T-helper 2 cell treated with Interferon-gamma antibody and Interleukin-4, amounts not matched to agents 100 ng/mL and 5 ng/mL, for 36 hours (primary cell): Measurements from ENCODE around the gene RIPPLY3. TPM values are rescaled to one million over a fixed set of nuclear protein-coding genes. Genes with fewer than 3 reads are reported as not detected.

Experiments used
- intact Hi-C: fragments of 100-400 bp; cut with micrococcal nuclease; formaldehyde crosslinking; loops from one replicate; pipeline ENCODE4 v1.15.1; 2023
- total RNA-seq: library from RNA; stranded (reverse); gene quantifications from 2 replicates; pipeline ENCODE4 v1.2.3, GENCODE V29; 2022

RIPPLY3 gene
- 0.09 TPM in 1 of 2 replicates, not detected in the other for total RNA-seq

- intact Hi-C loops: loop anchor here (5.0 kb wide), 1 partner anchor 294 kb away; no protein-coding TSS in a partner anchor
Measured at GRCh38 chr21:37006486-37007291, at the start of gene RIPPLY3. TSS of gene RIPPLY3 (plus strand) at chr21:37006702. CDS start at chr21:37006773, 71 bp downstream.

DNA sequence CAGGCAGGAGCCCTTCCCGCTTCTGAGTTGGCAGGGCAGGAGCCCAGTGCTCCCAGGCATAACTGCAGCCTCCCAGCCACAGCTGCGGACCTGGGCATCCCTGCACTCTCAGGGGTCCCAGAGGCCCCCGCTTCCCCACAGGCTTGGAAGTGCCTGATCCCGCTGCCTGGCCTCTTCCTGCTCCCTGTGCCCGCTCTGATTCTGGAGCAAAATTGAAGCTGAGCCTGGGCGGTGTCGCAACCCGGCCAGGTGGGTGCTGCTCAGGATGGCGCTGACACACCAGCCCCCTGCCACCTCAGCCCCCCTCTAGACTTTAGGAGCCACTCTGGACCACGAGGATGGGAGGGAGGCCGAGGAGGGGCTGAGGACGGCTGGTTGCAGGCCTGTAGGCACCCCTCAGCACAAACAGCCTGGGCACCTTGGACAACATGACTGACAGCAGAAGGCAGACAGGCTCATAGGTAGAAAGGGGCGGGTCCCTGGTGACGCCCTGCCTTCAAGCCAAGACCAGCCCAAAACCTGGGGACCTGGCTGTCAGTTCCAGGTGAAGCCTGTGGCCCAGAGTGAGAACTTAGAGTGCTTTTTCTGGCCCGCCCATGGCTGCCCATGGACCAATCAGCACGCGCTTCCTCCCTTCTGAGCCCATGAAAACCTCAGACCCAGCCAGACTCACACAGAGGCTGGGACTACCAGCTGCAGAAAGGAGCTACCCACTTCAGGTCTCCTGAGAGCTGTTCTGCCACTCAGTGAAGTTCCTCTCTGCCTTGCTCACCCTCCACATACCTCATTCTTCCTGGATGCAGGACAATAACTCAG is 47.3 kb upstream of the RIPPLY3 start:
- intact Hi-C loops: no loop called here

- intact Hi-C loops: no loop called here
Measured at GRCh38 chr21:36960676-36961284, 45.7 kb upstream of the RIPPLY3 start.

- intact Hi-C loops: no loop called here
Measured at GRCh38 chr21:36962098-36962780, 44.3 kb upstream of the RIPPLY3 start.

- intact Hi-C loops: no loop called here
Measured at GRCh38 chr21:36964398-36964797, 42.1 kb upstream of the RIPPLY3 start.

DNA sequence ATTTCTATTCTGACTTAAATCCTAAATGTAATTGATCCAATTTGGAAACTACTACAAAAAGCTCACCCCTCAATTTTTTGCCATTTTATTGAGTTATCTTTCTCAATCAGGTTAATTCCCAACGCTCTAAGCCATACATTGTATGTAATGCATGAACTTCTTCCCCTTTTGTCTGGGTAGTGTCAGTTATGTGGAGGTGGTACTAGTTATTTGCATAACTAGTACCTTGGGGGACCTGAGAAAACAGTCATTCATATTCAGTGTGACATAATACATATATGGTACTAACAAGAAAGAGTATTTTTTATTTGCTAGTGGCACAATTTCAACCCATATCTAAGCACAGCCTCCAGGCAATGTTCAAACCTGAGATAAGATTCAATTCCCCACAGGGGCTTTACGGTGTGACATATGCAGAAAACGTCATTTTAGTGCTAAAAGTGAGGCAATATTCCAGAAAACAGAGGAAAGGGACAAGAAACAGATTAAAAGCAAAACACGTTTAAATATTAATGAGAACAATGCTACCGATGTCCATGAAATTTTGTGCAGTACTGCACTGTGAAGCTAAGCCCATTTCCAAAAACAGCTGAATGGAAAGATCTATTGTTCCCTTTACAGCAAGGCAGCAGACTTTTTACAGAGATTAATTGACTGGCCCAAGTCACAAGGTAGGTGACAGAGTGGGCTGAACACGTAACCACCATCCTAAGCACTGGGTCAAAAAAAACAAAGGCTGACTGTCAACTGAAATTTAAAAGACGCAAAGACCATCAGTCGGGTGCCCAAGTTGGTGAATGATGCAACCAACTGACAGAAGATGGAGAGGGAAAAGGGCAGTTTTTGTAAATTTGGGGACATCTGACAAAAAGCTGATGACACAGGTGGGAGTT is 41.4 kb upstream of the RIPPLY3 start:
- intact Hi-C loops: loop anchor here (5.0 kb wide), 1 partner anchor 597 kb away; no protein-coding TSS in a partner anchor

DNA sequence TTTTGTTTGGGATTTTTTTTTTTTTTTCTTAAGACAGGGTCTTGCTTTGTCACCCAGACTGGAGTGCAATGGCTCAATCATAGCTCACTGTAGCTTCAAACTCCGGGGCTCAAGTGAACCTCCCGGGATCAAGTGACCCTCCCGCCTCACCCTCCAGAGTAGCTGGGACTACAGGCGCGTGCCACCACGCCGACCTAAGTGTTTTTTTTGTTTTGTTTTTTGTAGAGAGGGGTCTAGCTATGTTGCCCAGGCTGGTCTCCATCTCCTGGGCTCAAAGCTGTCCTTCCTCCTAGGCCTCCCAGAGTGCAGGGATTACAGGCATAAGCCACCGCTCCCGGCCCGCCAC is 40.8 kb upstream of the RIPPLY3 start:
- intact Hi-C loops: loop anchor here (1.0 to 5.0 kb wide), 2 partner anchors 24 to 597 kb away; no protein-coding TSS in a partner anchor

- intact Hi-C loops: loop anchor here (1.0 to 5.0 kb wide), 2 partner anchors 23 to 596 kb away; no protein-coding TSS in a partner anchor
Measured at GRCh38 chr21:36966066-36966820, 40.3 kb upstream of the RIPPLY3 start, which contains the start of gene HLCS. TSS of gene HLCS (minus strand) at chr21:36966669. CDS start at chr21:36966638, 31 bp downstream.

DNA sequence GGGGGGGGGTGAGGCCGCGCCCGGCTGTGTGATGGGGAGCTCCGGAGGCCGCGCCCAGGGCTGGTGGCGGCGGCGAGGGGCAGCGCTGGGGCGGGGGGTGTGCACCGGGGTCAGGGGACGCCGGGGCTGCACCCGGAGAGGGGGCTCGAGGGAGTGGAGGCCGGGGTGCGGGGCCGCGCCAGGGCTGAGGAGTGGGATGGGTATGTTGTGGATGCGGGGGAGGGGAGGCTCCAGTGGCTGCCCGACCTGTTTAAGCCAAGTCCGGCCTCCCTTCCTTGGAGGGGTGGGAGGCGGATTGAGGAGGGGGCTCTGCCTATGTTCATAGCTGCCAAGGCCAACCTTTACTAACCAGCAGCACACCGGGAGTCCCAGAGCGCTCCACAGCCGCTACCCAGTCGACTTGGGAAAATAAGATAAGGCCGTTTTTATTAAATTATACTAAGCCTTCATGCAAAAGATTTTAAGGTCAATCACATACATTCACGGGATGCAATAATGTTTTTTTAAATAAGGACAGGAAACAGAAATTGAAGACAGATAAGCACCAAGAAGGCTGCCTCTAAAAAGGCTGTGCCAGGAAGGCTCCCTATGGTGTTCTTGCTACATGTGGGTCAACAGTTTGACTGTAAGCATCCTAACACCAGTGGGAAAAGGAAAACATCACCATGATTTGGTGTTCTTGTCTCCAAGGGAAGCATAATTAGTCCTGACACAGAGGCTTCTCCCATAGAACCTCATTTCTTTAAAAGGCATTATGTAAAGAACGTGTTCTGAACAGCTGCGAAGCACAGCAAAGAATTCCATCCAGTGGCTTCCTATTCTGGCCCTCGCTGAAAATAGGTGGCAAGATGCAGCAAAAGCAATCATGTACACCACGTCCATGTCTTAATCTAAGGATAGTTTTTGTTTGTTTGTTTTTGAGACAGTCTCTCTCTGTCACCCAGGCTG is 39.4 kb upstream of the RIPPLY3 start:
- intact Hi-C loops: loop anchor here (1.0 to 5.0 kb wide), 2 partner anchors 22 to 595 kb away; no protein-coding TSS in a partner anchor

- intact Hi-C loops: loop anchor here (5.0 kb wide), 1 partner anchor 594 kb away; no protein-coding TSS in a partner anchor
Measured at GRCh38 chr21:36968414-36968813, 38.1 kb upstream of the RIPPLY3 start.

DNA sequence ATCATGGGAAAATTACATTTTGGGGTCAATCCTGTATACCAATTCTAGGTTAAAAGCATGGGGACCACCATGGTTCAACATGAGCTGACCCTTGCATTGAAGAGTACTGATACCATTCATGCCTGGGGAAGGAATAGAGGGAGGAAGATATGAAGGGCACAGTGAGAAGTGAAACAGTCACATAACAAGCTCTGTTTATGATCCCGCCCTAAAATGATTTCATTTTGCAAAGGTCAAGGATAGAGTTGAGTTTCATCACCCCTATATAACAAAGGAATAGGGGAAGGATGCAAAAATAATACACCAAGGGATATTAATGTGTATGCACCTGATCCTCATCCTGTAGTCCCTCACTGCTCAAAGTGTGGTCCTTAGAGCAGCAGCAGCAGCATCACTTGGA is 37.5 kb upstream of the RIPPLY3 start:
- intact Hi-C loops: loop anchor here (5.0 kb wide), 1 partner anchor 593 kb away; no protein-coding TSS in a partner anchor

GRCh38 chr21:36973986-36974850 is 32.3 kb upstream of the RIPPLY3 start:
- intact Hi-C loops: no loop called here

- intact Hi-C loops: no loop called here
Measured at GRCh38 chr21:36974851-36975192, 31.7 kb upstream of the RIPPLY3 start.

- intact Hi-C loops: loop anchor here (2.0 kb wide), 1 partner anchor 102 kb away; no protein-coding TSS in a partner anchor
Measured at GRCh38 chr21:36976228-36976861, 30.2 kb upstream of the RIPPLY3 start.

GRCh38 chr21:36976882-36977651 is 29.4 kb upstream of the RIPPLY3 start:
- intact Hi-C loops: loop anchor here (2.0 kb wide), 1 partner anchor 102 kb away; no protein-coding TSS in a partner anchor
